ENCODE measurements around the gene HPSE.

HPSE gene

GRCh38 chr4:83358410-83358809 lies 23.8 kb upstream of the HPSE start:
- no peak overlapping the region for H3K4me3 ChIP-seq (ENCODE audit: low read depth, low read length)
- TF ChIP-seq CTCF (IDR thresholded peaks at IDR 0.05; ENCODE audit: low read depth, low read length, missing control alignments), result no peak
- no peak for DNase-seq (ENCODE audit: low read depth)

DNA sequence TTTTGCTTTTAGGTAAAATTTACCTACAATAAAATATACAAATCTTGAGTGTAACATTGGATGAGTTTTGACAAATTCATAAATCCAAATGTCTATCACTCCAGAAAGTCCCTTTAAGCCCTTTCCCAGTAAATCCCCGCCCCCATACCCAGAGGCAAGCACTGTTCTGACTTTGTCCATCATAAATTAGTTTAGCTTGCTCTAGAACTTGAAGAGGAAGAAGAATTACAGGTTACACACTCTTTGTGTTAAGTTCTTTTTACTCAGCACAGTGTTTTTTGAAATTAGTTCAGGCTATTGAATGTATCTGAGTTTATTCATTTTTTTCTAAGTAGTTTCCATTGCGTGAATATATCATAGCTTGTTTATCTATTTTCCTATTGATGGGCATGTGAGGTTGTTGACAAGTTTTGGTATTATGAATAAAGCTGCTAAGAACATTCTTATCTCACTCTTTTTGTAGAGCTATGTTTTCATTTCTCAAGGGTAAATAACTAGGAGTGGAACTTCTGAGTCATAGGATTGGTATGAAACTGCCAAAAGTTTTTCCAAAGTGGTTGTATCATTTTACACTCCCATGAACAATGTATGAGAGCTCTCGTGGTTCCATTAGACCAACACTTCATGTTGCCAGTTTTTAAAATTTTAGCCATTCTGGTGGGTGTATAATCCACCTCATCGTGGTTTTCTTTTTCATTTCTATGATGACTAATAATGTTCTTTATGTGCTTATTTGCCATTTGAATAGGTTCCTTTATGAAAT lies 22.4 kb upstream of the HPSE start:
- no peak overlapping the region for H3K4me3 ChIP-seq (ENCODE audit: low read depth, low read length)
- no peak for TF ChIP-seq CTCF (IDR thresholded peaks at IDR 0.05; ENCODE audit: low read depth, low read length, missing control alignments)
- no peak for DNase-seq (ENCODE audit: low read depth)

DNA sequence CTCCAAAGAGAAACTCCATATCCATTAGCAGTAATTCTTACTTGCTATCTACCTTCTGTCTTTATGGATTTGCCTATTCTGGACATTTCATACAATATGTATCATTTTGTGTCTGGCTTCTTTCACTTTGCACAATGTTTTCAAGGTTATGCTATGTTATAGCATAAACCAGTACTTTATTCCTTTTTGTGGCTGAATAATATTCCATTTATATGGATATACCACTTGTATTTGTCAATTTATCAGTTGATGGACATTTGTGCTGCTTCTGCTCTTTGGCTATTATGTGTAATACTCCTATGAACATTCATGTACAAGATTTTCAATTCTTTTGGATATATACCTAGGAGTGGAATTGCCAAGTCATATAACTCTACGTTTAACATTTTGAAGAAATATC lies 18.9 kb upstream of the HPSE start:
- TF ChIP-seq CTCF (IDR thresholded peaks at IDR 0.05; ENCODE audit: low read depth, low read length, missing control alignments), result no peak
- H3K4me3 ChIP-seq (ENCODE audit: low read depth, low read length), result no peak overlapping the region
- DNase-seq (ENCODE audit: low read depth), result no peak

DNA sequence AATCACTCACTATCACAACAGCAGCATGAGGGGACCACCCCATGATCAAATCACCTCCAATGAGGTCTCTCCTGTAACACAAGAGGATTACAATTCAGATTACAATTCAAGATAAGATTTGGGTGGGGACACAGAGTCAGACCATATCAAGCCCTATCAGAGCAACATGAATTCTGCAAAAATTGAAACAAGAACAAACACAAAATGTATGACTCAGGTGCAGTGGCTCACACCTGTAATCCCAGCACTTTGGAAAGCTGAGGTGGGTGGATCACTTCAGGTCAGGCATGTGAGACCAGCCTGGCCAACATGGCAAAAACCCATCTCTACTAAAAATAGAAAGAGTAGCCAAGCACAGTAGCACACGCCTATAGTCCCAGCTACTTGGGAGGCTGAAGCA lies 13.4 kb upstream of the HPSE start:
- H3K4me3 ChIP-seq (ENCODE audit: low read depth, low read length), result no peak overlapping the region
- no peak for DNase-seq (ENCODE audit: low read depth)
- TF ChIP-seq CTCF (IDR thresholded peaks at IDR 0.05; ENCODE audit: low read depth, low read length, missing control alignments), result no peak

- TF ChIP-seq CTCF (IDR thresholded peaks at IDR 0.05; ENCODE audit: low read depth, low read length, missing control alignments), result no peak
- DNase-seq (ENCODE audit: low read depth), result no peak
- no peak overlapping the region for H3K4me3 ChIP-seq (ENCODE audit: low read depth, low read length)
These were observed 7.8 kb upstream of the HPSE start for GRCh38 chr4:83342476-83342875.

- DNase-seq (ENCODE audit: low read depth), result no peak
- no peak for TF ChIP-seq CTCF (IDR thresholded peaks at IDR 0.05; ENCODE audit: low read depth, low read length, missing control alignments)
- no peak overlapping the region for H3K4me3 ChIP-seq (ENCODE audit: low read depth, low read length)
These were observed 6.2 kb upstream of the HPSE start for GRCh38 chr4:83340692-83341343.

DNA sequence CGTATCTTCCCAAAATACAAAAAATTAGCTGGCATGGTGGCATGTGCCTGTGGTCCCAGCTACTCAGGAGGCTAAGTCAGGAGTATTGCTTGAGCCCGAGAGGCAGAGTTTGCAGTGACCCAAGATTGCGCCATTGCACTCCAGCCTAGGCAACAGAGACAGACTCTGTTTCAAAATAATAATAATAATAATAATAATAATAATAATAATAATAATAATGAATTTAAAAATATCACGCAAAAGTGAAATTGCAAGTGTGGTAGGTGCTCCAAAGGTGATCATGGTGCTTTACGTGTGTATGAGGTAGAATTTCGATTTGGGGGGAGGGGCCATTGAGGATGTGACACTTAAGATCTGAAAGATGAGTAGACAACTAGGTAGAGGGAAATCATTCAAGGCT lies 4.9 kb upstream of the HPSE start:
- H3K4me3 ChIP-seq (ENCODE audit: low read depth, low read length), result no peak overlapping the region
- DNase-seq (ENCODE audit: low read depth), result no peak
- TF ChIP-seq CTCF (IDR thresholded peaks at IDR 0.05; ENCODE audit: low read depth, low read length, missing control alignments), result no peak
